HG02798 (cell line): Measurements from ENCODE around the gene UBE2E1.

ENCODE experiments used
- ATAC-seq: cut with Tn5 transposase; IDR thresholded peaks from one replicate; pipeline ENCODE4 v1.9.1; 2021; ENCODE audit warnings: mild to moderate bottlenecking; ENCODE audit not compliant: unreplicated experiment, poor library complexity

Gene UBE2E1

DNA sequence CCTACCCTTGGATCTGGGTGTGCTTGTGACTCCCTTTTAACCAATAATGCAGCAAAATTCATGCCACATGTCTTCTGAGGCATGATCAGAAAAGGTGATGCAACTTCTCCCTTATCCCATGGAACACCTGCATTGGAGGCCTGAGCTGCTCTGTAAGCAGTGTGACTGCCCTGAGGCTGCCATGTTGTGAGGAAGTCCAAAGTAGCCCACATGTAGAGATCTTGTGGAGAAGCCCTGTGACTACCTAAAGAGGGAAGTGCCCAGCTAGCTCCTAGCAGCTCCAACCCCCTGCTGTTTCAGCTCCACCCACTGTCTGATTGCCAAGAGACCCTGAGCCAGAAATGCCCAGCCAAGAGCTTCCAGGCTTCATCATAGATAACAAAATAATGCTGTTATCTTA is 132.9 kb downstream of the UBE2E1 start:
- ATAC-seq, result no peak

DNA sequence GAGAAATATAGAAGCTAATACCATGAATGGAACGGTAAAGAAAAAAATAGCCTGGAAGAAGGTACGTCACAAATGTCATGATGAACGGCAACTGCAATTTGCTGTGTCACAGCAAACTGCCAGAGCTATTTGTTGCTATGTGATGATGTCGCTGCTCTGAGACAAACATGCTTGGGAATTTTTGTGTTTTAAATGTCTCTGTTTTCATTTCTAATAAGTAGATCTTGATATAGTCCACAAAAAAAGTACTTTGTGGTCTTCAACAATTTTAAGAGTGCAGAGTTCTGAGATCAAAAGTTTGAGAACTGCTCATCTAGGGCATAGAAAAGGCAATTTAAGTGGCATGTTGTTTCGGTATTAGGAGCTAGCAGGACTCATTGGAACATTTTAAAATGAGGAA is 135.0 kb downstream of the UBE2E1 start:
- ATAC-seq, result no peak
